NCI-H146 (cell line): Measurements from ENCODE around the gene BBOF1.
A peak's percentile ranks its signal among the peaks of the same experiment; 100 is the strongest.
"Not testable (repeated sequence)": the region's sequence is repeated elsewhere in the genome, so short reads cannot be mapped to it uniquely, and the experiment has no call there.

Source experiments
- DNase-seq: peaks from one replicate; lab custom pipeline; 2025; lab: John Stamatoyannopoulos, UW

Gene BBOF1, protein sequence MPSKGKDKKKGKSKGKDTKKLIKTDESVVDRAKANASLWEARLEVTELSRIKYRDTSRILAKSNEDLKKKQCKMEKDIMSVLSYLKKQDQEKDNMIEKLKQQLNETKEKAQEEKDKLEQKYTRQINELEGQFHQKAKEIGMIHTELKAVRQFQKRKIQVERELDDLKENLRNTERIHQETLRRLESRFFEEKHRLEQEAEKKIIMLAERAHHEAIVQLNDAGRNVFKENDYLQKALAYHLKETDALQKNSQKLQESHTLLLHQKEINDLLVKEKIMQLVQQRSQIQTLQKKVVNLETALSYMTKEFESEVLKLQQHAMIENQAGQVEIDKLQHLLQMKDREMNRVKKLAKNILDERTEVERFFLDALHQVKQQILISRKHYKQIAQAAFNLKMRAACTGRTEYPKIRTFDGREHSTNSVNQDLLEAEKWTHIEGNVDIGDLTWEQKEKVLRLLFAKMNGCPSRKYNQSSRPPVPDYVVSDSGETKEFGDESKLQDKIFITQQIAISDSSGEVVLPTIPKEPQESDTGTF

DNA sequence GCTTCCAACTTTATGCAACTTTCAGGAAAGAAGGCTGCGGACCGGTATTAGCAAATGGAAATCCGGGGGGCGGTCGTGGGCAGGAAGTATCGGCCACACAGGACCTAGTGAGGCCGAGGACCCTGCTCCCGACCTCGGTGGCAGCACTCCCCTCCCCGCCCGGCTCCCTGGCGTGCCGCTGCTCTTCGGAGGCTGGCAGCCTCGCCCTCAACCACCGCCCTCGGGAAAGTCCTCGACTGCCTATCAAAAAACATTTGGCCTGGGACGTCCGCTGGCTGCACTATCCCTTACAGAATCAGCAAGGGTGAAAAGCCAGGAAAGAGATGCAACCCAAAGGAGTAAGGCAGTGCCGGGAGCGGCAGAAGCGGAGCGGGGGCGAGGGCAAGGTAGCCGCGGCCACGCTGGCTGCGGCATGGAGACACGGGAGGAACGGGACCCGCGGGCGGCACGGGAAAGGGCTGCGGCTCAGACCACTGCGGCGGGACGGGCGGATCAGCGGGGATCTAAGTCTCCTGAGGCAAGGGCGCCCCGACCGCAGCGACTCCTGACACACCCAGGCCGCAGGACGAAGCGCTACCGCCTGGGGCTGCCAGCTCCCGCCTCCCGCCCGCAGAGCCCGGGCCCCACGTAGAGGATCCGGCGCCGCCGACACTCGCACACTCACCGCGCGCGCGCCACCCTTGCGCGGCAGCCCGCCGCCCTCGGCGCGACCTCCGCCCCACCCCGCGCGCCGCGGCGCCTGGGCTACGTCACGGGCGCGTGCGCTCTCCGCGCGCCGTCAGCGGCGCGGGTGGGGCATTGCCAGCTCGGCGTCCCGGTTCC lies at the start of gene BBOF1, which contains the start of gene ENTPD5:
BBOF1 (plus strand) TSS at position 764 of the 822 bp plus-strand sequence. CDS start 130 bp downstream, outside the sequence.
ENTPD5 (minus strand) TSS at position 703 of the 822 bp plus-strand sequence. CDS start 31,186 bp downstream, outside the sequence.
- DNase-seq: peak; percentile 77

- no peak for DNase-seq
These were observed 45.7 kb upstream of the BBOF1 start for GRCh38 chr14:73973497-73973896.

DNA sequence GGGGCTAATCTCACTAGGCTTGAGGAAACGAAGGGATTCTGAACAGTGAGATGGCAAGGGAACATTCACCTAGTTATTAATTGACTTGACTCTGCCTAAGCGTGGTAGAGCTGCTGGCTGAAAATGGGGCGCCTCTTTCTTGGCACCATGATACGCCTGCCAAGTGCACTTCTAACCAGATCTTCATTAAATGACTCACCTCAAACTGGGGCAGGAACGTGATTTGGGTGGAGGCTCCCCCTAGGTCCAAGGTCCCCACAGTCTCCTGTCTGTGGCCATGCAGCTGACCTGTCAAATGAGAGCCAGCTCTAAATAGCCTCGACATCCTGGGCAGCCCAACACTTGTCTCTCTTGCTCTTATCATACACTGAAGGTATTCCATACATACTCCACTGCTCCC lies 43.0 kb upstream of the BBOF1 start:
- no peak for DNase-seq

GRCh38 chr14:73977896-73978295 lies 41.3 kb upstream of the BBOF1 start:
- no peak for DNase-seq

DNA sequence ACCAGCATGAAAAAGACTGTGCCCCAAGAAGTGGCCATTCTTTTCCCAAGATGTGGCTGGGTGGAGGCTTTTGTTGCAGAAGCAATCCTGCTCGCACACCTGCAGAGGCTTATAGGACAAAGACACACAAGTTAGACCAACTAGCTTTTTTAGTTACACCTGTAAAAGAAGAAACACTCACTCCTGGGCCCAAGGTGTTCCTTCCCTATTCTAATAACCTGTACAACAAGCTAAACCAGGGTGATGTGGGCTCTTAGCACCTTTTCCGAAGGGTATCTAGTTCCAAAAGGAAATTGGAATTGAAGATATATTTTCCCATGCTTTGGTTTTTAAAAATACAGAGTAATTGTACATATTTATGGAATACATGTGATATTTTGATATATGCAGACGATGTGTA lies 31.1 kb upstream of the BBOF1 start:
- DNase-seq: no peak

- DNase-seq: not testable (repeated sequence)
These were observed 30.5 kb upstream of the BBOF1 start for GRCh38 chr14:73988656-73989055.

GRCh38 chr14:73991092-73991491 lies 28.1 kb upstream of the BBOF1 start:
- no peak for DNase-seq

DNA sequence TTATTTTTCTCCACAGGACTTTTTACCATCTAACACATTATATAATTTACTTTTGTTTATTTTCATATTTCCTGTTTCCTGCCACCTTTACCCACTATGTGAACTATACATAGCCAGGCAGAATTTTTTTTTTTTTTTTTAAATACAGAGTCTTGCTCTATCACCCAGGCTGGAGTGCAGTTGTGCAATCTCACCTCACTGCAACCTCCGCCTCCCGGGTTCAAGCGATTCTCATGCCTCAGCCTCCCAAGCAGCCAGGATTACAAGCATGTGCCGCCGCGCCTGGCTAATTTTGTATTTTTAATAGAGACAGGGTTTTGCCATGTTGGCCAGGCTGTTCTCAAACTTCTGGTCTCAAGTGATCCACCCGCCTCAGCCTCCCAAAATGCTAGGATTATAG lies 24.2 kb upstream of the BBOF1 start:
- DNase-seq: not testable (repeated sequence)

DNA sequence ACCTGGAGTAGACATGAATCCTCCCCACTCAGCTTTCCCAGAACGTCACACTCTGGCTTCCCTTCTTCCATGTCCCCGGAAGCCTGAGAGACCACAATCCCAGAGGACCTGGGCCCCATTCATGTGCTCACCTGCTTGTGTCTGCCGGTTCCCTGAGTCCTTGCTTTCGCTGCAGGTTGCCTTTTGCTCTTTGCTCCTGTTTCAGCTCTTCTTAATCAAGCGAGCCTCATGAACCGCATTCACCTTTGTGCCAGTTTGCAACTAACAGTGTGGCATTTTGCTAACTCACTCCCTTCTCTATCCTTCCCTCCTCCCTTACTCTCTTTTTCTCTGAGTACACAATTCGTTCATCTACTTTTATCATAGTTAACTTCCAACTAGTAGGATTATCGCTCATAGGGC lies 23.2 kb upstream of the BBOF1 start:
- no peak for DNase-seq

- DNase-seq: no peak
These were observed 22.4 kb upstream of the BBOF1 start for GRCh38 chr14:73996731-73997107.

DNA sequence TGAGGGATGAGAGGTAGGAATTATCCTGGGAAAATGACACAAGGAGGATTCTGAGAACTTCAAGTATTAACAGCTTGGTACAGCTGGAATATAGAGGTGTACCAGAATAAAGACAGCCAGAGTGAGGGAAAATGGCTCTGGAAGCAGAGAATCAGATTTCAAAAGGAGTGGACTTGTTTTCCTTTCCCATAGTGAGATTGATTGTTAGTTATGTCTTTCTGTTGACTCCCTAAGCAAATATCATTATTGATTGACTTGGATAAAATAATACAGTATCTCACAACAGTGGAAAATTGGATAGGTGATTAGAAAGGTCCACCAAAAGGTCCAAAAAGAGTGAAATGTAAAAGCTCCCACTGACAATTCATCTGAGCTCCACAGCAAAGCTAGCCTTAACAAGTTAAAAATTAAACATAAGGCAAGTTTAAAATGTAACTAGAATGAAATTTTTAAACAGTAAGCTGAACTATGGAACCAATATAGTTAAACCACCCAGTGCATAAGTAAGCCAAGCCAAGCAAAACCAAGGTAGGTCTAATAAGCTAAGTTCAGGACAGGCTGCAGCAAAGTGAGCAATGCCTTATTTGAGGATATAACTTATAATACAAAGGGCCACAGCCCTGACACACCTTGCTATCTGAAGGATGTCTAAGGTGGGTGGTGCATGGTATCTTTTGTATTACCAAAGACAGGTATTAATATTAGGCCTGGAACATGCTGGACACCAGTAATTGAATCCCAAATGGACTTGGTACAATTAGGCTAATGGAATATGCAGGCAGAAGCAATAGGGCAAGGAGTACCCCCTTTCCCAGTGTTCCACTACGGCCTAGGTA lies 21.8 kb upstream of the BBOF1 start:
- peak; percentile 19 for DNase-seq

- DNase-seq: peak; percentile 64
These were observed 21.2 kb upstream of the BBOF1 start for GRCh38 chr14:73997944-73998447.

- no peak for DNase-seq
These were observed 20.4 kb upstream of the BBOF1 start for GRCh38 chr14:73998726-73999125.

DNA sequence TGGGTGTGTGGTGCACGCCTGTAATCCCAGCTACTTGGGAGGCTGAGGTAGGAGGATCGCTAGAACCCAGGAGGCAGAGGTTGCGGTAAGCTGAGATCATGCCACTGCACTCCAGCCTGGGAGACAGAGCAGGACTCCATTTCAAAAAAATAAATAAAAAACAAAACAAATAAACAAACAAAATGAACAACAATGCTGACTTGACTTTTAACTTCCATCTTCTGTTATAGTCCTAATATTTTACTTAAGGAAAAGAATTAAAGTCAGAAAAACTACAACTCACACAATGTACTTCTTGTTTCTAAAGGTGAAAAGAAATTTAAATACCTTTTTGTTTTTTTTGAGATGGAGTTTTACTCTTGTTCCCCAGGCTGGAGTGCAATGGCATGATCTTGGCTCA lies 13.5 kb upstream of the BBOF1 start:
- DNase-seq: not testable (repeated sequence)

DNA sequence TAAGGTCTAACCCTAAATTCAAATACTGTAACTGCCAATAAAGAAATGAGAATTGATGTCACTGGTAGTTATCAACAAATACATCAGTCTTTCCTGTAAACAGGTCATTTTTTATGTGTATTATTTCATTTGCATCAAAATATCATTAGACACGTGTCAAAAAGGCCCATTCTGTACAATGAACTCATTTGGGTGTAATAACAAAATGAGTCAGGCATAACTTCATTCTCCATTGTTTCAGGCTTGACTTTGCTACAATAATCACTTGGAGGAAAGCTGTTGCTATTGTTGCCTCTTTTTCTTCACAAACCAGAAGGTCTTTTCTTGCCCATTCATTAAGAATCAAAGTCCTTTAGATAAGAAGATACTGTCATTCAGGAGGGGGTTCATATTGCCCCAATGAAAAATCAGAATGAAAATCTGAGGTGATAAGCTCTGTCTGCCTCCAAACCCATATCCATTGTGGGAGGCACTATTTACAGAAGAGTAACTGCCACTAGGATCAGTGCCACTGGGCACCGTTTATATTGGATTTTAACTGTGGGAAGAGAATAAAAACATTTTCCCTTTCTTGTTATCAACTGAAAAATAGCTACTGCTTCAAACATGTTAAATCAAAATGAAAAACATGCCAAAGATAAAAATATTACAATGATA lies 10.2 kb upstream of the BBOF1 start:
- no peak for DNase-seq

DNA sequence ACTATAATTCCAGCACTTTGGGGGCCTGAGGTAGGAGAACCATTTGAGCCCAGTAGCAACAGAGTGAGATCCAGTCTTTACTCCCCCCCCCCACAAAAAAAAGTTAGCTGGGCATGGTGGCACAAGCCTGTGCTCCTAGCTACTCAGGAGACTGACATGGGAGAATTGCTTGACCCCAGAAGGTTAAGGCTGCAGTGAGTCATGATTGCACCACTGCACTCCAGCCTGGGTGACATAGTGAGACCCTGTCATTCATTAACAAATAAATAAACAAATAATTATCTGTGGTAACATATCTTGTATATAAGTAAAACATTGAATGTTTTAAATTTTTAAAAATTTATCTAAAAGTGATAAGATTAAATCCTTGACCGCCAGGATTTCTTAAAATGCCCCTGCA lies 4.8 kb upstream of the BBOF1 start:
- DNase-seq: no peak

DNA sequence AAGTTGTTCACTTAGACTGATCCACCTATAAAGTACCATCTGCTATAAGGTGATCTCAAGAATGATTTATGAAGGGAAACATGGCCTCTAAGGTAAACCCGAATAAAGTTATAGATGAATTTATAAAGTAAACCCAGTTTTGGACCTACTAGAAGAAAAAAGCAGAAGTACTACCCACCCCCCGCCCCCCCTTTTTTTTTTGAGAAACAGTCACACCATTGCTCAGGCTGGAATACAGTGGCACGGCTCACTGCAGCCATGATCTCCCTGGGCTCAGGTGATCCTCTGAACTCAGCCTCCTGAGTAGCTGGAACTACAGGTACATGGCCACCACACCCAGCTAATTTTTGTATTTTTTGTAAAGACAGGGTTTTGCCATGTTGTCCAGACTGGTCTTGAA lies 4.0 kb upstream of the BBOF1 start:
- DNase-seq: no peak

DNA sequence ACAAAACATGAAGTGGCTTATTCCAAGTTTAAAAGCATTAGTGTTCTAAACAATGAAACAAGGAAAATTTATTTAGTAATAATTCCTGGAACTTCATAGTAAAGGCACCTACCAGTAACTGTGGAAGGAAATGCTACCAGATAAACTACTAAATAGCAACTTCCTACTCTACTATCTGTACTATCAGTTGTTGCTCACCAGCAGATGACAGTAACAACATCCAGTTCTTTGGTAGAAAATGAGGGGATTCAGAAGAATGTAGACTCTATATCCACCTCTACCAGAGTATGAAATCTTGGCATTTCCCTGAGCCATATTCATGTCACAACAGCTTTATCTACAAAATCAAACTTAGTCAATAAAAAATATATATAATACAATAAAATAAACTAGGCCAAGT lies 3.2 kb upstream of the BBOF1 start:
- no peak for DNase-seq

DNA sequence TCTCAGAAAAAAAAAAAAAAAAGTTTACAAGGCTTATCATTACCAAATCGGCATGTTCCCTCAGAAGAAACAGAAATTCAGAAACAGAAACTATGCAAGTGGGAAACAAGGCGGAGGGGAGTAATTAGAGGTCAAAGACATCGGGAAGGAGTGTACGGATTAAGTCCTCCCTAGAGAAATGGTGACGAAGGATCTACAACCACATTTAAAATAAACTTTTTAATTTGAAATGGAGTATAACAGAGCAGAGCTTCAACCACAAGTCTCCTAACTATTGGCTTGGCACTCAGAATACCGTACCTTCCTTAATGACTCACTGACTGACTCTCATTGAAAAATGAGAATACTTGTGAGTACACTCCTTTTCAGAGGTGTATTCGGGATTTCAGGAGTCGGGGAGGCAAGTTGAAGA lies 969 bp upstream of the BBOF1 start:
- no peak for DNase-seq

DNA sequence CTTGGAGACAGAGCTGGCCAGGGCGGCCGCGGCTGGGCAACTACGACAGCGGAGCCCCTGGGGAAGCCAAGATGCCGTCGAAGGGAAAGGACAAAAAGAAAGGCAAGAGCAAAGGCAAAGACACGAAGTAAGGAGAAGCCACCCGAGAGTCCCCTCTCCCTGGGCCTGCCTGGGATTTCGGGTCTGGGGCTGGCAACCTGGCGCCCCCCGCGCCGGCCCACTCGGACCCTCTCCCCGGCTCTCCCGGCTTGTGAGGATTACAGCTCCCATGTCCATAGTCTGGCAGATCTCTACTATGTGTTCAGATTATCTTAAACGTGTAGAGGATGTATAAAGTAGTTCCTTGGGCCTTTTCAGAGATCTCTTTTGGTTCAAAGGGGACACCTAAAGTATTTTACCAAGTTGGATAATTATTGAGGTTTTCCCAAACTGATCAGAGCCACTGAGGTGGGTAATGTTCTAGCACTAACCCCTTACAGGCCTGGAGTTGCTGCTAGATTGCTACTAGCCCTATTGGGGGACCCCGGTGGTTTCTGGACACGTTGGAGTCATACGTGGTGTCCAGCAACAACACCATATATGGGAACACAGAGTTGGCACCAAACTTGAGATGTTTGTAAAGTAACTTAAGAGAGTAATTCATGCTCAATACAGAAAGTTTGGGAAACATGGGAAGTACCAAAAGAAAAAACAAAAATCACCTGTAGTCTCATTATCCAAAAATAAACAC lies 424 bp downstream of the BBOF1 start:
- no peak for DNase-seq
